Activated naive CD8-positive, alpha-beta T cell treated with anti-CD3 and anti-CD28 coated beads, Interleukin-2, amount 10 ng/mL, durations not matched to agents 7 days and 5 days (primary cell): ENCODE results near the gene RIPOR3. TPM values are rescaled to one million over a fixed set of nuclear protein-coding genes. Genes with fewer than 3 reads are reported as not detected.
"Not testable (repeated sequence)": the region's sequence is repeated elsewhere in the genome, so short reads cannot be mapped to it uniquely, and the experiment has no call there.

Experiments
- ATAC-seq: fragments of 150-1000 bp; cut with Tn5 transposase; one replicate; pipeline ENCODE4 v1.10.0; 2021; ENCODE audit warnings: low read depth, moderate library complexity
- POLR2A ChIA-PET: fragments of 350-600 bp; sonication (Branson Sonifier 250); formaldehyde crosslinking; loops from one replicate; lab custom pipeline; 2021; ENCODE audit warnings: antibody characterized with exemption; lab: Charles Lee
- DNase-seq: peaks from one replicate; pipeline ENCODE4 v3.0.0; 2021
- H3K27ac Mint-ChIP-seq: one replicate; pipeline ENCODE4 v1.8.0; 2022; ENCODE audit warnings: mild to moderate bottlenecking, mixed read lengths
- H3K27me3 Mint-ChIP-seq: one replicate; pipeline ENCODE4 v1.8.0; 2022; ENCODE audit warnings: mild to moderate bottlenecking, moderate library complexity, mixed read lengths
- H3K36me3 Mint-ChIP-seq: one replicate; pipeline ENCODE4 v1.8.0; 2021; ENCODE audit warnings: mild to moderate bottlenecking, mixed read lengths
- H3K4me1 Mint-ChIP-seq: one replicate; pipeline ENCODE4 v1.8.0; 2021; ENCODE audit warnings: mixed read lengths
- H3K4me3 Mint-ChIP-seq: one replicate; pipeline ENCODE4 v1.8.0; 2022; ENCODE audit warnings: mild to moderate bottlenecking, moderate library complexity, mixed read lengths
- H3K9me3 Mint-ChIP-seq: one replicate; pipeline ENCODE4 v1.8.0; 2021; ENCODE audit warnings: mixed read lengths
- total RNA-seq, 2 experiments: library from RNA; stranded (reverse); gene quantifications; one replicate each; pipeline ENCODE4 v1.2.3, GENCODE V29; 2021

RIPOR3 gene
- total RNA-seq, 2 experiments from 2014 or later, result not detected

DNA sequence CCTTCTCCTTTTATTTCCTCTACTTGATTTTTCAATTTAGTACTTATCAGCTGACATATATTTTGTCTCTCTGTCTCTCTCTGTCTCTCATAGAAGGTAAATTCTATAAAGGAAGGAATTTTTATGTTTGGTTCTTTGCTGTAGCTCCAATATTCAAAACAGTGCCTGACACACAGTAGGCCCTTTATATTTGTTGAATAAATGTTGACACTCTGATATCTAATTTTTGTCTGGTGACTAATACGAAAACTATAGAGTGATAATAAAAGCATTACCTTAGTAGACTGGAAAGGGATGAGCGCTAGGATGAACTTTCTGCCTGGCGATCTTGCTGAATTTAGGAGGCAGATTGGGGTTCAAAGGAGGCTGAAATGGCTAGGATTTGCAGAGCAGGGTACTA, 138.4 kb downstream of the RIPOR3 start:
- Mint-ChIP-seq H3K27me3 (no peaks in the 10 kb centered on the region), H3K4me3 (no peak overlapping the region), H3K36me3 (peaks cover 33% of the 10 kb centered on the region), H3K9me3 (no peaks in the 10 kb centered on the region), H3K4me1 (peaks cover 24% of the 10 kb centered on the region), H3K27ac (no peak overlapping the region)
- ATAC-seq (no peak), DNase-seq (no peak)
- POLR2A ChIA-PET, result no interaction called here

- Mint-ChIP-seq H3K27ac (peak overlapping the region; percentile 69), H3K4me3 (no peak overlapping the region), H3K9me3 (no peaks in the 10 kb centered on the region), H3K4me1 (peaks cover 33% of the 10 kb centered on the region), H3K27me3 (no peaks in the 10 kb centered on the region), H3K36me3 (peaks cover 35% of the 10 kb centered on the region)
- POLR2A ChIA-PET, result interaction anchor here (0.6 to 1.4 kb wide), 4 partner anchors 10 to 608 kb away, joined by 3 to 7 read pairs (median 4); partner anchors contain the start of gene PTPN1
- no peak for DNase-seq
- peak; percentile 37 for ATAC-seq
Measured at GRCh38 chr20:50551288-50551687, 140.1 kb downstream of the RIPOR3 start.

DNA sequence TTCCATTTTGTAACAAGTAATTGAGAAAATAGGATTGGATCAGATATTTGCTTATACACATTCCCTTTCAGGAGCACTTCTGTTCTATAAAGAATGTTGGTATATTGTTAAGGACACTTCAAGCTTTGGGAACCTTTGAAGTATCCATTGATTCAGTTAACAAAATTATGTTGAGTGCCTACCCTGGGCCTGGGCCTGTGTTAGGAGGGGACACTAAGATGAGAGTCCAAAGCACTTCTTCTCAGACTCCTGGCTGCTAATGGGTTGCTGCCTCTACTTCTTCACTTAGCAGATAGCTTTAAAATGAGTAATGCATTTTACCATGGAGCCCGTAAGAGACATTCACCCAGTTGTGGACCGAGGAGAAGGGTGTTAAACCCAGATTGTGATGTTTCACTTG, 140.8 kb downstream of the RIPOR3 start:
- DNase-seq (no peak), ATAC-seq (no peak)
- Mint-ChIP-seq H3K27ac (no peak overlapping the region), H3K36me3 (peaks cover 31% of the 10 kb centered on the region), H3K9me3 (no peaks in the 10 kb centered on the region), H3K4me3 (no peak overlapping the region), H3K4me1 (peaks cover 41% of the 10 kb centered on the region), H3K27me3 (no peaks in the 10 kb centered on the region)
- POLR2A ChIA-PET, result interaction anchor here (0.6 to 1.4 kb wide), 4 partner anchors 9 to 607 kb away, joined by 3 to 7 read pairs (median 4); partner anchors contain the start of gene PTPN1

- DNase-seq (no peak), ATAC-seq (no peak)
- Mint-ChIP-seq H3K36me3 (peaks cover 36% of the 10 kb centered on the region), H3K4me1 (peaks cover 52% of the 10 kb centered on the region), H3K27ac (no peak overlapping the region), H3K9me3 (no peaks in the 10 kb centered on the region), H3K27me3 (no peaks in the 10 kb centered on the region), H3K4me3 (no peak overlapping the region)
- POLR2A ChIA-PET, result no interaction called here
Measured at GRCh38 chr20:50548396-50548795, 142.9 kb downstream of the RIPOR3 start.

DNA sequence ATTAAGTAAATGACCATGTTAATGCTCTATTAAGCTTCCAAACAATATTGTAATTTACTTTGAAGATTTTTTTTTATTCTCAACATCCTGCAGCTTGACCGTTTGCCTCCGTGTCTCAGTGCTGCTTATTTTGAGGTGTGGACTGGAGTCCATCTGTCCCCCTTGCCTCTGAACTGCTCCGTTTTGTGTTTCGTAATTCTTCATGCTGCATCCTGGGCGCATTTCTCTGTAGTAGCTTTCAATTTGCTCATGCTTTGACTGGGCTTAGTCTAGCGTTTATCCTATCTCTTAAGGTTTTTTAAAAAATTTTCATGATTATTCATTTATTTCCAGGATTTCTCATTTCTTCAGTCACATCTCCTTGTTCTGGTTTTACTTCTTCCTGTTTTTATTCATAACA, 143.4 kb downstream of the RIPOR3 start:
- no peaks in the 10 kb centered on the region for H3K27me3 Mint-ChIP-seq
- H3K4me1 Mint-ChIP-seq, result peaks cover 54% of the 10 kb centered on the region
- no peak for DNase-seq
- ATAC-seq, result no peak
- H3K36me3 Mint-ChIP-seq, result peaks cover 38% of the 10 kb centered on the region
- POLR2A ChIA-PET, result no interaction called here
- peak overlapping the region; percentile 70 for H3K27ac Mint-ChIP-seq
- no peaks in the 10 kb centered on the region for H3K9me3 Mint-ChIP-seq
- peak overlapping the region; percentile 46 for H3K4me3 Mint-ChIP-seq

DNA sequence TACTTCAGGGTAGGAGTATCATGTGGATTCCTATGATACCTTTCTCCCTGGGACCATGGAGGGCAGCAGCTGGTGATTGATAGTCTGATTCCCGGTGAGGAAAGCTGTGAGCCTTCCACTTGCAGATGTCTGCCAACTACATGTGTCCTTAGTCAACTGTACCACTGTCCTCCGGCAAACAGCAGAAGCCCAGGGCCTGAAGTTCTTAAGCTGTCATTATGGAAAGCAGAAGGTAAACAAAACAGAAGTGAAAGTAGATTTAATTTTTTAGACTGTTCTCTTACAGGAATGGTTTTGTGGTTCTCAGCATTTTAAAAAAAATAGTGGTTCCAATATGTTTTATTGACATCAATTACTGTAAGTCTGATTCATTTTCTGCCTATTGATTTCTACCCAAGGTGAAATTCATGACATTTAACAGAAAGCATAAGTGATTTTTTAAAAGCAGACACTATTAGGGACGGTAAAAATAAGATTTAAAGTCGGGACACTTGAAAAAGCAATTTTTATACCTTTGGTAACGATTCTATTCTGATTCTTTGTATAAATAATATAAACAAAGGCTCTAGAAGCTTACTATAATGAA, 144.5 kb downstream of the RIPOR3 start:
- H3K27me3 Mint-ChIP-seq, result no peaks in the 10 kb centered on the region
- peaks cover 62% of the 10 kb centered on the region for H3K4me1 Mint-ChIP-seq
- peaks cover 41% of the 10 kb centered on the region for H3K36me3 Mint-ChIP-seq
- POLR2A ChIA-PET, result interaction anchor here (1.1 to 3.8 kb wide), 4 partner anchors 24 to 356 kb away, joined by 3 to 15 read pairs (median 4); partner anchors contain the start of gene PTPN1
- H3K27ac Mint-ChIP-seq, result peak overlapping the region; percentile 81
- no peaks in the 10 kb centered on the region for H3K9me3 Mint-ChIP-seq
- DNase-seq, result no peak
- peak overlapping the region; percentile 85 for H3K4me3 Mint-ChIP-seq
- peak; percentile 35 for ATAC-seq

DNA sequence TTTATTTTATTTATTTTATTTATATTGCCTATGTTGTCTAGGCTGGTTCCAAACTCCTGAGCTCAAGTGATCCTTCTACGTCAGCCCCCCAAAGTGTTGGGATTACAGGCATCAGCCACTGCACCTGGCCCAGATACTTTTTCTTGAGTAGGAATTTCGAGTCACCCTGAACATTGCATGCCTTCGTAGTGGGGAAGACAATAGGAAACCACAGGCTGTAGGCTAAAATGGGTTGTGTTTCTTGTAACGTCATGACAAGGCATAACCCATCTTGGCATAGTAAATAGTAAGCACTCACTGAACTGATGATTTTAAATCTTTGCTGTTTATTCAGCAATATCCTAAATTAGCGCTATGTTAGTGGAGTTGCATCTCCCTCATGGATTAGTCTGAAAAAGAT, 146.2 kb downstream of the RIPOR3 start:
- Mint-ChIP-seq H3K9me3 (no peaks in the 10 kb centered on the region), H3K36me3 (peaks cover 39% of the 10 kb centered on the region), H3K4me1 (peaks cover 67% of the 10 kb centered on the region), H3K27ac (peak overlapping the region; percentile 27), H3K27me3 (no peaks in the 10 kb centered on the region), H3K4me3 (peak overlapping the region; percentile 85)
- no peak for DNase-seq
- POLR2A ChIA-PET, result interaction anchor here (1.4 to 3.8 kb wide), 2 partner anchors 29 to 34 kb away, joined by 3 to 15 read pairs; partner anchors contain the start of gene PTPN1
- no peak for ATAC-seq

DNA sequence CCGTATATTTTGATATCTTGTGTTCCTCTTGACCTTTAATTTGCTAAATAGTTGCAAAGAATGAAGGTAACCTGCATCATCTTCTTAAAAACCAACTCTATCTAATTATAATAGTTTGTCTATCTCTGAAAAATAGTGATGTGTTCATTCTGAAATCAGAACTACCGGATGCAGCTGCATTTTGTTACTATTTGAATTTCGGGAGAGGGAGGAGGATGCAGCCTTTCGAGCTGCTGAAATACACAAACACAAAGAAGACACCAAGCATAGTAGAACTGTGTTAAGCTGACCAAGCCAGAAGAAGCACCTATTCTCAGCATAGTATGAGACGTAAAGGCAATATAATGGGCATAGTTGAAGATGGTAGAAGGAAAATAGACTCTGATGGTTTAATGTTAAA, 148.0 kb downstream of the RIPOR3 start:
- no peak for ATAC-seq
- H3K9me3 Mint-ChIP-seq, result no peaks in the 10 kb centered on the region
- H3K36me3 Mint-ChIP-seq, result peaks cover 32% of the 10 kb centered on the region
- H3K4me3 Mint-ChIP-seq, result no peak overlapping the region
- no peaks in the 10 kb centered on the region for H3K27me3 Mint-ChIP-seq
- DNase-seq, result no peak
- POLR2A ChIA-PET, result no interaction called here
- H3K4me1 Mint-ChIP-seq, result peaks cover 55% of the 10 kb centered on the region
- H3K27ac Mint-ChIP-seq, result peak overlapping the region; percentile 22

DNA sequence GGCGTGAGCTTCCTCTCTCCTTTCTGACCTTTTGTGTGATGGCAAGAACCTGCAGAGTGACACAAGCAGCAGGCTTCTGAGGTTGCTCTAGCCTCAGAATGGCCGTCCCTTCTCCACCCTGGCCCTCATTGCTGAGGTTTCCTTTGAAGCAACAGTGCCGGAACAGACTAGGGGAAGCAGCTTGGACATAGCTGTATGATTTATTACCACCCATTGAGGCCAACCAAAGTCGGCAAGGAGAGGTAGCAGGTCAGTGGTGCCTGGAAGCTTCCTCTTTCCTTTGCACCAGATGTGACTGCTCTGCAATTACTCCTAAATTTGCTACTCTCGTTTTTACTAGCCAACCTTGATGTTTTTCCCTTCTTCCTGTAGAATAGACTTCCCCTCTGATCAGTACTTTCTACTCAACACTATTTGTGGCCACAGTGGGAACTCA, 149.7 kb downstream of the RIPOR3 start:
- no peak overlapping the region for H3K4me3 Mint-ChIP-seq
- H3K9me3 Mint-ChIP-seq, result no peaks in the 10 kb centered on the region
- ATAC-seq (no peak), DNase-seq (no peak)
- peaks cover 32% of the 10 kb centered on the region for H3K36me3 Mint-ChIP-seq
- no peak overlapping the region for H3K27ac Mint-ChIP-seq
- H3K27me3 Mint-ChIP-seq, result no peaks in the 10 kb centered on the region
- peaks cover 53% of the 10 kb centered on the region for H3K4me1 Mint-ChIP-seq
- POLR2A ChIA-PET, result interaction anchor here (0.6 to 1.4 kb wide), 4 partner anchors 9 to 368 kb away, joined by 3 to 4 read pairs (median 3); partner anchors contain the start of gene BCAS4

- DNase-seq (no peak), ATAC-seq (no peak)
- H3K36me3 Mint-ChIP-seq, result peaks cover 30% of the 10 kb centered on the region
- H3K27ac Mint-ChIP-seq, result no peak overlapping the region
- no peaks in the 10 kb centered on the region for H3K27me3 Mint-ChIP-seq
- H3K9me3 Mint-ChIP-seq, result no peaks in the 10 kb centered on the region
- no peak overlapping the region for H3K4me3 Mint-ChIP-seq
- POLR2A ChIA-PET, result interaction anchor here (0.6 to 1.4 kb wide), 4 partner anchors 10 to 367 kb away, joined by 3 to 4 read pairs (median 3); partner anchors contain the start of gene BCAS4
- H3K4me1 Mint-ChIP-seq, result peaks cover 45% of the 10 kb centered on the region
Measured at GRCh38 chr20:50540620-50541605, 150.4 kb downstream of the RIPOR3 start.

DNA sequence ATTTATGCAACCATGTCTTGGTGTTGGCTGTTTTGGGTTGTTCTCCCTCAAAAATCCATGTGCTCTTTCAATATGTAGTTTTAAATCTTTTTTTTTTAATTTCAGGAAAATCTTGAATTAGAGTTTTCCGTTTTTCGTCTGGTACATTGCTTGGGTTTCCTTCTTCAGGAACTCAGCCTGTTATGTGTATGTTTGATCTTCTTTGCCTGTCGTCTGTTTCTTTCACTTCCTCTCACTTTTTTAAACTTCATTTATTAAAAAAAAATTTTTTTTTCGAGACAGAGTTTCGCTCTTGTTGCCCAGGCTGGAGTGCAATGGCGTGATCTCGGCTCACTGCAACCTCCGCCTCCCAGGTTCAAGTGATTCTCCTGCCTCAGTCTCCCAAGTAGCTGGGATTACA, 151.5 kb downstream of the RIPOR3 start:
- H3K27me3 Mint-ChIP-seq, H3K4me3 Mint-ChIP-seq, H3K9me3 Mint-ChIP-seq, ATAC-seq, H3K27ac Mint-ChIP-seq, POLR2A ChIA-PET, DNase-seq: not testable (repeated sequence)
- peaks cover 42% of the 10 kb centered on the region for H3K4me1 Mint-ChIP-seq
- H3K36me3 Mint-ChIP-seq, result peaks cover 33% of the 10 kb centered on the region

GRCh38 chr20:50538276-50538675, 153.1 kb downstream of the RIPOR3 start:
- no peak overlapping the region for H3K4me3 Mint-ChIP-seq
- H3K27ac Mint-ChIP-seq, result no peak overlapping the region
- POLR2A ChIA-PET, result interaction anchor here (0.7 kb wide), 2 partner anchors 12 to 14 kb away, joined by 3 to 5 read pairs; no protein-coding TSS in a partner anchor
- H3K27me3 Mint-ChIP-seq, result no peaks in the 10 kb centered on the region
- H3K4me1 Mint-ChIP-seq, result peaks cover 38% of the 10 kb centered on the region
- ATAC-seq (no peak), DNase-seq (no peak)
- H3K9me3 Mint-ChIP-seq, result no peaks in the 10 kb centered on the region
- peaks cover 26% of the 10 kb centered on the region for H3K36me3 Mint-ChIP-seq

- Mint-ChIP-seq H3K9me3 (no peaks in the 10 kb centered on the region), H3K4me1 (peaks cover 38% of the 10 kb centered on the region), H3K4me3 (no peak overlapping the region), H3K27me3 (no peaks in the 10 kb centered on the region), H3K27ac (no peak overlapping the region), H3K36me3 (peaks cover 25% of the 10 kb centered on the region)
- DNase-seq (no peak), ATAC-seq (no peak)
- POLR2A ChIA-PET, result interaction anchor here (0.7 kb wide), 1 partner anchor 14 kb away, joined by 3 read pairs; no protein-coding TSS in a partner anchor
Measured at GRCh38 chr20:50537546-50538201, 153.7 kb downstream of the RIPOR3 start.
